Measurements from ENCODE around the gene COL18A1. TPM values are rescaled to one million over a fixed set of nuclear protein-coding genes. Genes with fewer than 3 reads are reported as not detected.

The COL18A1 gene
- total RNA-seq, 8 experiments from 2014 or later: 1.6 to 341 (median 7.1) TPM

DNA sequence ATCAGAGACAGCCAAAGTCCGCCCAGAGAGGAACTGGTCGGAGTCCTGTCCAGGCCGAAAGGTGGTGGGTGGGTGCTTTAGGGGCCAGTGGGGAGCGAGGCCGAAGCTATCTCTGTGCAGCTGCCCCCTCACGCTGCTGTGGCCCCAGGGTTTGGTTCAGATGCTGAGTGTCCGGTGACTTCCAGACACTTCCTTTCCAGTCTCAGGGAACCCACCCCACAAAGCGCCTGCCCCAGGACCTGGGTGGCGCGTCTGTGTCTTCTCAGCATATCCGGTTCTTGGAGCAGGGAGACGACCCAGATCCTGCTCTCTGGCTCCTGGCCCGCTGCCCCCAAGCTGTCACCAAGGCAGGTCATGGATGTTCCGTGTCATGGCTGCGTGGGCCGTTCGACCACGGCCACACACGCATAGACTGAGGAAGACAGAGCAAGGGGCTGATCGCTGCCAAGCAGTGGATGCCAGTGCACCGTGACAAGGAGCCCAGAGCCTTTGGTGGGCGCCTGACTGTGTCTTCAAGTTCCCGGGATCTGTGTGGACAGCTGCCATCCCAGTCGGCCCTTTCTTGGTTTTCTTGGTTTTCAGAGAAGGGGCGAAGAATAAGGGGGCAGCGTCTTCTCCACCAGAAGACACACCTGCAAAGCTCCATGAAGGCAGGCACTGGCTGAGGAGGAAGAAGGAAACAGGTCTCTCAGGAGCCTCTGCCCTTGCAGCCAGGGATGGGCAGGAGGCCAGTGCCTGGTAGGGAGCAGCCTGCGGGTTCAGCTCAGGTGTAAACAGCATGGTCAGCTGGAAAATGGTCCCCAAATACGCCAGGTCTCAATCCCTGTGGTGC lies 22.9 kb upstream of the COL18A1 start:
- peaks cover 13 to 31% of the 10 kb centered on the region in 2 donors for H3K4me1 ChIP-seq (replicated peaks in 1 of 2)
- no peak overlapping the region for H3K27ac ChIP-seq
- no peak overlapping the region for H3K4me3 ChIP-seq
- in situ Hi-C loops (cut with MboI; ENCODE audit: low pct_unique_long_range_greater_than_20kb in 2 of 9, low sequenced_read_pairs in 9 of 9, unreplicated experiment in 9 of 9): no loop called here
- ATAC-seq (replicated peaks in 6 of 8): no peak
- WGBS, 10 experiments: 80 to 92% (median 88%) methylated on average over 1 to 22 of the region's 28 CpGs; no CpG with 5 or more reads in 4 of the 10 experiments

DNA sequence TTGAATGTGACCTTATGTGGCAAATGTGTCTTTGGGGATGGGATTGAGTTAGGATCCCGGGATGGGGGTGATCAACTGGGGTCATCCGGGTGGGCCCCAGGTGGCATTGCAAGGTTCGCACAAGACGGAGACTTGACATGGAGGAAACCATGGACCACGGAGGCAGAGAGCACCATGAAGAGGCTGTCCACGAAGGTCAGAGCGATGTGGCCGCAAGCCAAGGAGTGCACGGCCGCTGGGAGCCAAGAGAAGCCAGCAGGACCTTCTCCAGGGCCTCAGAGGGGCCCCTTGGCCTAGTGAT lies 22.3 kb upstream of the COL18A1 start:
- Histone ChIP-seq H3K4me3 (no peak overlapping the region), H3K4me1 (replicated peaks in 1 of 2) (peaks cover 13 to 34% of the 10 kb centered on the region in 2 donors), H3K27ac (no peak overlapping the region)
- ATAC-seq (replicated peaks in 6 of 8): no peak
- WGBS, 10 experiments: 73 to 87% (median 81%) methylated on average over 3 to 5 of the region's 10 CpGs; no CpG with 5 or more reads in 6 of the 10 experiments
- in situ Hi-C loops (cut with MboI; ENCODE audit: low pct_unique_long_range_greater_than_20kb in 2 of 9, low sequenced_read_pairs in 9 of 9, unreplicated experiment in 9 of 9): no loop called here

DNA sequence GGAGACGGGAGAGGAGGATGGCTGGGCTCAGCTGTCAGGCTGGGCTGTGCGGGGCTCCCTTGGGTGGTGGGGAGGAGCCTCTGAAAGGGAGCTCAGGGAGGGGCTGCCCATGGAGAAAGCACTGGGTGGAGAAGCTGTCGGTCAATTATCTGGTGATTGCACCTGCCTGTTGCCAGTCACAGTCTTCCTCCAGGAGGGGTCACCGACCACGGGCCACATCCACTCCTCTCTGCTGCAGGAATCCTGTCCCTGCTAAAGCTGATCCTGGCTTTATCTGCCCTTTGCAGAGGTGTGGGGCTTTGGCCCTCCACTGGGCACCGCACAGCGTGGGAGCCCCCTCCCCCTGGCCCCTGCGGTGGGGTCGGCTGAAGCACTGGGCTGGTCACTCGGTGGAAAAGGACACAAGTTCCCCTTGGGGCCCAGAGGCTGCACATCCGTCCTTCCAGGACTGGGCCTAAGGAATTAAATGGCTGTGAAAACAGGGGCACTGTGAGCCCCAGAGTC lies 21.8 kb upstream of the COL18A1 start:
- in situ Hi-C loops (cut with MboI; ENCODE audit: low pct_unique_long_range_greater_than_20kb in 2 of 9, low sequenced_read_pairs in 9 of 9, unreplicated experiment in 9 of 9): no loop called here
- no peak overlapping the region for H3K4me3 ChIP-seq
- no peak for ATAC-seq (replicated peaks in 6 of 8)
- 58 to 100% (median 81%) methylated on average over 1 to 5 of the region's 11 CpGs; no CpG with 5 or more reads in 4 of the 10 experiments for WGBS, 10 experiments
- H3K27ac ChIP-seq: no peak overlapping the region
- H3K4me1 ChIP-seq (replicated peaks in 1 of 2): peaks cover 10 to 29% of the 10 kb centered on the region in 2 donors

DNA sequence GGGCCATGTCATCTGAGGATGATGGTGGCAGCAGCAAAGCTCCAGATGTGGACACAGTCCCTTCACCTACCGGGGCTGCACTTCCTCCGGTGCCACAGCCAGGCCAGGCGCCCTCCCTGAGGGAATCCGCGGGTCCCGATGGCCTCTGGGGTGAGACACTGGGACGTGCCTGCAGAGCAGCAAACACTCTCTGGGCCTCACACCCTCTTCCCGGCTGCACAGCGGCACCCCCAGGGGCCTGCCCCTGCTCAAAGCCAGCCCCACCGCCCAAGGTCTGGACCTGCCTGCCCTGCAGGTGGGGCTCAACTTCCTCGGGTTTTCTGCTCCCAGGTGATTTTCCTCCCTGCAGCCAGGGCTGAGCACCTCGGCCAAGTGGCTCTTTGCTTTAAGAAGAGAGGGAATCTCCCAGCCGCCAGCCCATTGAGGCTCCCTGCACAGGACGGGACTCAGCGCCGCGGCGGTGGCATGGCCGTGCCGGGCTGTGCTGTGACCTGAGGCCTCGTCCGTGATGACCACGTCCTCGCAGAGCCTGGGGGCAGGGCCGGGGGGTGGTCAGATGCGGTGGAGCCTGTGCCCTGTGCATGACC lies 21.3 kb upstream of the COL18A1 start:
- 60 to 90% (median 85%) methylated on average over 1 to 11 of the region's 26 CpGs; no CpG with 5 or more reads in 4 of the 10 experiments for WGBS, 10 experiments
- H3K27ac ChIP-seq: no peak overlapping the region
- no peak overlapping the region for H3K4me3 ChIP-seq
- in situ Hi-C loops (cut with MboI; ENCODE audit: low pct_unique_long_range_greater_than_20kb in 2 of 9, low sequenced_read_pairs in 9 of 9, unreplicated experiment in 9 of 9): no loop called here
- H3K4me1 ChIP-seq (replicated peaks in 1 of 2): peaks cover 5 to 23% of the 10 kb centered on the region in 2 donors
- no peak for ATAC-seq (replicated peaks in 6 of 8)

DNA sequence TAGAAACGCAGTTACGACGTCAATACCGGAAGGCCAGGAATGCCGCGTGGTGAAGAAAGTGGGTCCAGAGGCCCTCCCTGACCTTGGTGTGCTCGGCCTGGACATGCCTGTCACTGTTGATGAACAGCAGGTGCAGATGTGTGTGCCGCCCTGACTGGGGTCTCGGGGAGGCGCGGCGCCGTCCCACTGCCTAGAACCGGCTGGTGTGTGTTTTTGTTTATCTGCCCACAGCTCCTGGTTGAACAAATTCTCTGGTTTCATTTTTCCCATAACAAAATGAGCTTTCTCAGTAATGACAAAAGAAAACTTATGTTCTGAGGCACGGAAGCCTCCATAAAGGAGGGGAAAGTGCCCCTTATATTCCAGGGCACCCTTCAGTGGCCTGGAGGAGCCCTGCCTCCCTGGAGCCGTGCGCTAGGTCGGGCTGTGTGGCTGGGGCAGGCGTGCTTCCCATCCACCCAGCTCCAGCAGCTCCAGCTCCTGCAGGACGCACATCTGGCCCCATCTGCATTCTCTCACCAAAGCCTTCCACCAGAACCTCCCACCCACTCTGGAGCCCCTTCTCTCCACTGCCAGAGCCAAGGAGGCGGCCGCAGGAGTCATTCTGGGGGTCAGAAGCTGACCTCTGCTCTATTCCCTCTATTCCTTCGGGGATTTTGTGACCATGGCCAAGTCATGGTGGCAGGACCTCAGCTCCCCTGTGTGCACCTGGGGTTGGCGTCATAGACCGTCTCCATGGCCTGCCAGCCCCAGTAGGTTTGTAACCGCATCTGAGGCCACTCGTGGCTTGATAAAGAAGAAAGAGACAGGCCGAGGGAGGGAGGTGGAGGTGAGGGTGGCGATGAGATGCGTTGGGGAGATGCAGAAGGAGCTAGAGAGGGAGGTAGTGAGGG lies 20.1 kb upstream of the COL18A1 start:
- in situ Hi-C loops (cut with MboI; ENCODE audit: low pct_unique_long_range_greater_than_20kb in 2 of 9, low sequenced_read_pairs in 9 of 9, unreplicated experiment in 9 of 9): no loop called here
- no peak overlapping the region for H3K27ac ChIP-seq
- WGBS, 10 experiments: 73 to 94% (median 85%) methylated on average over 1 to 13 of the region's 30 CpGs; no CpG with 5 or more reads in 2 of the 10 experiments
- no peak overlapping the region for H3K4me3 ChIP-seq
- ATAC-seq (replicated peaks in 6 of 8): no peak
- peaks cover 5 to 18% of the 10 kb centered on the region in 2 donors for H3K4me1 ChIP-seq (replicated peaks in 1 of 2)

DNA sequence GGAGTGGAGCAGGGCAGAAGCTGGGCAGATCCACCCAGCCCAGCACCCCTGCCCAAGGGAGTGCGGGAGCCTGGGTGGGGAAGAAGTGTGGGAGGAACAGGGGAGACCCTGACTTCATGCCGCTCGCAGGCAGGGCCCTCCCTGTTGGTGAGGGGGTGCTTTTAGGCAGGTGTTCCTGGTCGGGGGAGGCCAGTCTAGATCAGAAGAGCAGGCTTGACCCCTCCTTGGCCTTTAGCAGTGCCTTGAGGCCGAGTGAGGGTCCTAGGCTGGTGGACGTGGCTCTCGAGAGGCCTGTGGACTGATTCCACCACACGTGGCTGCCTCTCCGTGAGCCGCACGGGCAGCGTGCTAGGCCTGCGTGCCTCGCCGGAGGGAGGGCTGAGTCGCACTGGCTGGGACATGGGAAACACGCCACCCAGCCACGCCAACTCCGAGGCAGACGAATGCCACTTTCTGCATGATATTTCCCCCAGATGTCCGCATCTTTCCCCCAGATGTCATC lies 19.4 kb upstream of the COL18A1 start:
- 100% methylated on average over 6 of the region's 21 CpGs; no CpG with 5 or more reads in 9 of the 10 experiments for WGBS, 10 experiments
- no peak overlapping the region for H3K27ac ChIP-seq
- H3K4me3 ChIP-seq: no peak overlapping the region
- ATAC-seq (replicated peaks in 6 of 8): no peak
- peaks cover 5 to 18% of the 10 kb centered on the region in 2 donors for H3K4me1 ChIP-seq (replicated peaks in 1 of 2)
- in situ Hi-C loops (cut with MboI; ENCODE audit: low pct_unique_long_range_greater_than_20kb in 2 of 9, low sequenced_read_pairs in 9 of 9, unreplicated experiment in 9 of 9): no loop called here

DNA sequence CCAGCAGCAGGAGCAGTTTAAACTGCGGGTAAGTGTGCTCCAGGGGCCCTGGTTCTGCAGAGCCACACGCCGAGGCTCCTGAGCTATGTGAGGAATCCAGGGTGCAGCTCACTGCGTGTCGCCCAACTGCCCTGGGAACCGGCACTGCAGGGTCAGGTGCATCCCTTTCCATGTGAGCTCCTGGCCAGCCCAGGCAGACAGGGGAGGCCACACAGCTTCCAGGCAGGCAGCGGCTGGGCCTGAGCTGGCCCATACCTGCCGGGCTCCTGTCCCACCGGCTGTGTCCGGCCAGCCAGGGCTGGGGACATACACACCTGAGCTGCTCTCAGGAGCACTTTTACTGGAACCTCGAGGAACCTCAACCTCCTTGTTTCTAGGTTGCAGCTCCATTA lies 18.6 kb upstream of the COL18A1 start:
- in situ Hi-C loops (cut with MboI; ENCODE audit: low pct_unique_long_range_greater_than_20kb in 2 of 9, low sequenced_read_pairs in 9 of 9, unreplicated experiment in 9 of 9): no loop called here
- Histone ChIP-seq H3K4me3 (no peak overlapping the region), H3K27ac (no peak overlapping the region), H3K4me1 (replicated peaks in 1 of 2) (peaks cover 5 to 18% of the 10 kb centered on the region in 2 donors)
- WGBS, 10 experiments: 40 to 83% (median 69%) methylated on average over 1 to 5 of the region's 11 CpGs; no CpG with 5 or more reads in 6 of the 10 experiments
- peak in 1 of 8 experiments; percentile 1 for ATAC-seq (replicated peaks in 6 of 8)

DNA sequence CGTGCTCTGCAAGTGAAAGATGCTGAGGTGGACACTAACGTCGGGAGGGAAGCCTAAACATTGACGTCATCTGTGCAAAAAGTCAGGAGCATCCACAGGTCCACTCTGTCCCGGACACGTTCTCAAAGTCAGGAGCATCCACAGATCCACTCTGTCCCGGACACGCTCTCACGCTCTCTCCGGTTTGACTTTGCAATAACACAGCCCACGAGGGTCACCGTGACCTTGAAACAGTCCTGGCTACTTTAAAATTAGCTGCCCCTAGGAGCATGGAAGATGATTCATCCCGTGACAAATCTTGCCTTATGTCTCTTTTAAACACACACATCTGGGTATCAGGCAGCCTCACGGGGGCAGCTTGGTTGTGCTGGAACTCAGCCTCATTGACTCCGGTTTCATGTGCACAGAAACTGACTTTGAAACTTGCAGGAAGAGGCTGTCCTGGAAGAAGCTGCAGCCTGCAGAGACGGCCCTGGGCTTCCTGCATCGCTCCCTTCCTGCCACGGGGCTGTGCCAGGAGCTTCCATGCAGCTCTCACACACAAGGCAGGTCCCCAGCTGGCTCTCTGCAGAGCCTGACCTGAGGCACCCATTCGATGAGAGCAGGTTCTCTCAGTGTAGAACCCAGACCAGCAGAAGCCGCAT lies 18.1 kb upstream of the COL18A1 start:
- Histone ChIP-seq H3K4me3 (no peak overlapping the region), H3K27ac (no peak overlapping the region), H3K4me1 (replicated peaks in 1 of 2) (peaks cover 5 to 18% of the 10 kb centered on the region in 2 donors)
- 10 to 100% (median 28%) methylated on average over 1 to 13 of the region's 20 CpGs; no CpG with 5 or more reads in 2 of the 10 experiments for WGBS, 10 experiments
- in situ Hi-C loops (cut with MboI; ENCODE audit: low pct_unique_long_range_greater_than_20kb in 2 of 9, low sequenced_read_pairs in 9 of 9, unreplicated experiment in 9 of 9): no loop called here
- ATAC-seq (replicated peaks in 6 of 8): peak; percentile 63 to 91 (median 84)

DNA sequence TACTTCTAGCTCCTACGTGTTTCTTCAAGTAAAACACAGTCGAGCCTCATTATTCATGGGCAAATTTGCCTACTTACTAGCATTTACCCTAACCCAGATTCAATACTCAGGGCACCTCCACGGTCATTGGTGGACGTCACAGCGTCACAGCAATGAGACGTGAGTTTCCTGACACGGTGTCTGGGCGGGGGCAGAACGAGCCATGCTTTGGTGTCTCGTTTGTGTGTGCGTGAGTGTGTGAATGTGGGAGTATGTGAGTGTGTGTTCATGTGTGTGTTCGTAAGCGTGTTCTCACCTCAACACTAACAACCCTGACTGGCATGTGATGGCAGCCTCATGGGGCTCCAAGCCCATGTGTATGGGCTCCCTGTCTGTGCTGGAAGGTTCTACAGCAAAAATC lies 17.5 kb upstream of the COL18A1 start:
- in situ Hi-C loops (cut with MboI; ENCODE audit: low pct_unique_long_range_greater_than_20kb in 2 of 9, low sequenced_read_pairs in 9 of 9, unreplicated experiment in 9 of 9): no loop called here
- Histone ChIP-seq H3K4me3 (no peak overlapping the region), H3K27ac (no peak overlapping the region), H3K4me1 (replicated peaks in 1 of 2) (peaks cover 5 to 18% of the 10 kb centered on the region in 2 donors)
- 70 to 100% (median 85%) methylated on average over 1 to 11 of the region's 13 CpGs; no CpG with 5 or more reads in 7 of the 10 experiments for WGBS, 10 experiments
- ATAC-seq (replicated peaks in 6 of 8): no peak

DNA sequence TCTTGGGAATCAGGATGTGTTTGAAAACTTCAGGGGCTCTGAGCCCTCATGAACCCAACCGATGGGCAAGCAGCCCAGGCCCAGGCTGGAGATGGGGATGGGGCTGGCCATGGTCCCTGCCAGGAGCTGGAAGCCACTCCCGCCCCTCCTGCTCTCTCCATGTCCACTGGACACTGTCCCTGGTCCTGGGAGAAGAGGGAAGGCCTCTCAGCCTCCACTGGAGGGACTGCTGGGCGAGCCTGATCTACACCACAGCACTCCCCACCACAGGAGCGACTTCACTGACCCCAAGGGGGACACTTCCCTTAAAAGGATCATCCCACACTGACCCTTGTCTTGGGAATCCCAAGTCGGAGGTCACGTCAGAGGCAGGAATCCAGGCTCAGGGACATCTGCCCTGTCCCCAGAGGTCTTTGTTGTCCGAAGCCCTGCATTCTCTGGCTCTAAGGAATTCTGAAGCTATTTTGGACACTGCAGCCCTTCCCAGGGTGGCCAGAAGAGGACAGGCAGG lies 16.9 kb upstream of the COL18A1 start:
- 71 to 100% methylated on average over 1 to 4 of the region's 7 CpGs; no CpG with 5 or more reads in 8 of the 10 experiments for WGBS, 10 experiments
- in situ Hi-C loops (cut with MboI; ENCODE audit: low pct_unique_long_range_greater_than_20kb in 2 of 9, low sequenced_read_pairs in 9 of 9, unreplicated experiment in 9 of 9): no loop called here
- H3K27ac ChIP-seq: no peak overlapping the region
- no peak for ATAC-seq (replicated peaks in 6 of 8)
- H3K4me3 ChIP-seq: no peak overlapping the region
- H3K4me1 ChIP-seq (replicated peaks in 1 of 2): peaks cover 5 to 18% of the 10 kb centered on the region in 2 donors

DNA sequence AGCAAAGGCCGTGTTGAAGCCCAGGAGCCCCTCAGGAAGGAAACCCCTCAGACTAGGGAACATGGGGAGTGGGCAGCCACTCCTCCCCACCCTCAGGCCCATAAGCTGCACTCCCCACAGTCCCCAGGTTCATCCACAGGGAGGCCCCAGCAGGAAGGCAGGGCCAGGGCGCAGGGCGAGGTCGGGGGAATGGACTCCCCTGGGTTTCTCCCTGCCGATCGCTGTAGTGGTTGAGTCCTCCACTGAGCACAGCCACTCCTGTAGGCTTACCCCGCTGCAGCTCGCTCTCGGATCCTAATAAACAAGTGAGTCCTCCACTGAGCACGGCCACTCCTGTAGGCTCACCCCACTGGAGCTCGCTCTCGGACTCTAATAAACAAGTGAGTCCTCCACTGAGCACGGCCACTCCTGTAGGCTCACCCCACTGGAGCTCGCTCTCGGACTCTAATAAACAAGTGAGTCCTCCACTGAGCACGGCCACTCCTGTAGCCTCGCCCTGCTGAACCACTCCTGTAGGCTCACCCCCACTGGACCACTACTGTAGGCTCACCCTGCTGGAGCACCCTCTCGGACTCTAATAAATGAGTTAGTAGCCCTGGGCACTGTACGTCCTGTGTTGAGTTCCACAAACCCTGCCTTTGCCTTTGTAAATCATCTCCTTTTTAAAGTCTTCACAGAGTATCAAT lies 16.2 kb upstream of the COL18A1 start:
- no peak for ATAC-seq (replicated peaks in 6 of 8)
- 71 to 100% (median 89%) methylated on average over 1 to 8 of the region's 19 CpGs; no CpG with 5 or more reads in 4 of the 10 experiments for WGBS, 10 experiments
- no peak overlapping the region for H3K27ac ChIP-seq
- H3K4me1 ChIP-seq (replicated peaks in 1 of 2): peaks cover 5 to 18% of the 10 kb centered on the region in 2 donors
- in situ Hi-C loops (cut with MboI; ENCODE audit: low pct_unique_long_range_greater_than_20kb in 2 of 9, low sequenced_read_pairs in 9 of 9, unreplicated experiment in 9 of 9): no loop called here
- no peak overlapping the region for H3K4me3 ChIP-seq
